Suprapubic skin (tissue), 4 donors: ENCODE results near the gene TXNDC11. TPM values are rescaled to one million over a fixed set of nuclear protein-coding genes. Genes with fewer than 3 reads are reported as not detected.

Experiments
- DNase-seq, 2 donors: peaks; one replicate each; pipeline ENCODE4 v3.0.0-alpha.2; 2019; ENCODE audit warnings: low spot score in 2 of 2
- H3K27ac ChIP-seq: fragments of 200-600 bp; sonication (generic); one replicate; pipeline ENCODE4 v1.5.1; 2019
- H3K27me3 ChIP-seq: fragments of 200-600 bp; sonication (generic); one replicate; pipeline ENCODE4 v1.5.1; 2019
- H3K36me3 ChIP-seq: fragments of 200-600 bp; sonication (generic); one replicate; pipeline ENCODE4 v1.5.1; 2019
- H3K4me1 ChIP-seq: fragments of 200-600 bp; sonication (generic); one replicate; pipeline ENCODE4 v1.5.1; 2019
- H3K4me3 ChIP-seq: fragments of 200-600 bp; sonication (generic); one replicate; pipeline ENCODE4 v1.5.1; 2019; ENCODE audit warnings: mild to moderate bottlenecking
- H3K9me3 ChIP-seq: fragments of 200-600 bp; sonication (generic); one replicate; pipeline ENCODE4 v1.5.1; 2019
- EP300 ChIP-seq: sonication (generic); formaldehyde crosslinking; IDR thresholded peaks from one replicate; pipeline ENCODE4 v1.6.1; 2017; ENCODE audit warnings: antibody characterized with exemption
- POLR2A ChIP-seq, 2 donors: fragments of 450-650 bp; IDR thresholded peaks; one replicate each; pipeline ENCODE4 v1.6.1; 2017; ENCODE audit warnings: antibody characterized with exemption in 2 of 2, mild to moderate bottlenecking in 2 of 2, moderate library complexity in 2 of 2
- POLR2AphosphoS5 ChIP-seq, 3 donors: sonication (generic); formaldehyde crosslinking; IDR thresholded peaks; one replicate each; pipeline ENCODE4 v1.6.1; 2017; ENCODE audit warnings: antibody characterized with exemption in 3 of 3
- WGBS: methylation state at CpG from one replicate; pipeline ENCODE4 v1.1.5; 2018; 5-methylcytosine and 5-hydroxymethylcytosine counted together
- total RNA-seq, 4 donors: library from RNA; depleted of rRNA; stranded (reverse); fragments of >200 nt; gene quantifications; one replicate each; pipeline ENCODE4 v1.1.0, GENCODE V29; 2016
- TF ChIP-seq, protein P1 (sequence below), 2 donors: fragments of 200-600 bp in 1 of 2; fragments of 450-650 bp in 1 of 2; sonication (generic) in 1 of 2; IDR thresholded peaks; one replicate each; pipeline ENCODE4 v1.5.1; 2016 to 2019; ENCODE audit warnings: antibody characterized with exemption in 2 of 2, mild to moderate bottlenecking in 1 of 2, moderate library complexity in 1 of 2

Gene TXNDC11
- total RNA-seq, 4 donors from 2014 or later: 31.0 to 42.2 (median 35.1) TPM

DNA sequence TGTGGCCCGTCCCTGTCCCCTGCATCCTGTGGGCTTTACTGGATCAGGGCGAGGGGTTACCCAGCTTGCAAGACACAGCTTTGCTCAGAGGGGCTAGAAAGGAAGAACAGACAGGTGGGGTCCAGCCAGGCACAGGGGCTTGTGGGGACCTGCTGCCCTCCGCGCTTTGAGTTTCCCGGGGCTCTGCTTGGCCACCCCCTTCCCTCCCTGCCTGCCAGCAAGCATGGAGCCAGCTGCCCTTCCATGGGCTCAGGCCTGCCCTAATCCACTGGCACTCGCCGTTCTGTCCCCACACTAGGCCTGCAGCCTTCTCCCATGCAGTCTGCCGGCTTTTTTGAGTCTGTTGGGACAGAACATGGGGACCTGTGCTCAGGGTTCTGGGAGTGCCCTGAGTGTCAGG, 71.0 kb downstream of the TXNDC11 start:
- Histone ChIP-seq H3K27ac (no peak overlapping the region), H3K36me3 (peaks cover 9% of the 10 kb centered on the region), H3K9me3 (no peaks in the 10 kb centered on the region), H3K4me1 (peaks cover 82% of the 10 kb centered on the region), H3K27me3 (no peaks in the 10 kb centered on the region), H3K4me3 (no peak overlapping the region)
- TF ChIP-seq, protein P1, sequence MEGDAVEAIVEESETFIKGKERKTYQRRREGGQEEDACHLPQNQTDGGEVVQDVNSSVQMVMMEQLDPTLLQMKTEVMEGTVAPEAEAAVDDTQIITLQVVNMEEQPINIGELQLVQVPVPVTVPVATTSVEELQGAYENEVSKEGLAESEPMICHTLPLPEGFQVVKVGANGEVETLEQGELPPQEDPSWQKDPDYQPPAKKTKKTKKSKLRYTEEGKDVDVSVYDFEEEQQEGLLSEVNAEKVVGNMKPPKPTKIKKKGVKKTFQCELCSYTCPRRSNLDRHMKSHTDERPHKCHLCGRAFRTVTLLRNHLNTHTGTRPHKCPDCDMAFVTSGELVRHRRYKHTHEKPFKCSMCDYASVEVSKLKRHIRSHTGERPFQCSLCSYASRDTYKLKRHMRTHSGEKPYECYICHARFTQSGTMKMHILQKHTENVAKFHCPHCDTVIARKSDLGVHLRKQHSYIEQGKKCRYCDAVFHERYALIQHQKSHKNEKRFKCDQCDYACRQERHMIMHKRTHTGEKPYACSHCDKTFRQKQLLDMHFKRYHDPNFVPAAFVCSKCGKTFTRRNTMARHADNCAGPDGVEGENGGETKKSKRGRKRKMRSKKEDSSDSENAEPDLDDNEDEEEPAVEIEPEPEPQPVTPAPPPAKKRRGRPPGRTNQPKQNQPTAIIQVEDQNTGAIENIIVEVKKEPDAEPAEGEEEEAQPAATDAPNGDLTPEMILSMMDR (IDR thresholded peaks at IDR 0.05): no peak
- TF ChIP-seq POLR2A (IDR thresholded peaks at IDR 0.05) (no peak), EP300 (no peak)
- no peak for DNase-seq
- WGBS: 76% methylated on average over 5 of the region's 8 CpGs

DNA sequence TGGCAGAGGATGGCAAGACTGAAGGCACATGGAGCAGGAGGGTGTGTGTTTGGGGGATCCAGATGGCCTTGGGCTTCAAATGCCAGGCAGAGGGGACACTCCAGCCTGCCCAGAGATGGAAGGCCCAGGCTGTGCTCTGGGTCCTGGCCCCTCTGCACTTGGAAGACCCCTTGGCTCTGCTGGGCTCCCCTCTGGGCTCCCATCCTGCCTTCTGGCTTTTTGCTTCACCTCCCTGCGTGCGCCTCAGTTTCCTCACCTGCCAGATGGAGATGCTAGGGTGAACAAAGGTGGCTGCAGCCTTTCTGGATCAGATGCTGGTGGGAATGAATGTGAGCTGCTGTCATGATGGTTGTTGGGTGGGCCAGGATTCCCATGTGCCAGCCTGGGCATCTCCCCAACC, 71.4 kb downstream of the TXNDC11 start:
- Histone ChIP-seq H3K27me3 (no peaks in the 10 kb centered on the region), H3K4me3 (no peak overlapping the region), H3K36me3 (peaks cover 6% of the 10 kb centered on the region), H3K27ac (no peak overlapping the region), H3K9me3 (no peaks in the 10 kb centered on the region), H3K4me1 (peaks cover 81% of the 10 kb centered on the region)
- WGBS: 80% methylated on average over 1 of the region's 2 CpGs
- TF ChIP-seq, protein P1 (IDR thresholded peaks at IDR 0.05): no peak
- TF ChIP-seq POLR2A (IDR thresholded peaks at IDR 0.05) (no peak), POLR2AphosphoS5 (IDR thresholded peaks at IDR 0.05) (no peak), EP300 (no peak)
- DNase-seq: no peak

DNA sequence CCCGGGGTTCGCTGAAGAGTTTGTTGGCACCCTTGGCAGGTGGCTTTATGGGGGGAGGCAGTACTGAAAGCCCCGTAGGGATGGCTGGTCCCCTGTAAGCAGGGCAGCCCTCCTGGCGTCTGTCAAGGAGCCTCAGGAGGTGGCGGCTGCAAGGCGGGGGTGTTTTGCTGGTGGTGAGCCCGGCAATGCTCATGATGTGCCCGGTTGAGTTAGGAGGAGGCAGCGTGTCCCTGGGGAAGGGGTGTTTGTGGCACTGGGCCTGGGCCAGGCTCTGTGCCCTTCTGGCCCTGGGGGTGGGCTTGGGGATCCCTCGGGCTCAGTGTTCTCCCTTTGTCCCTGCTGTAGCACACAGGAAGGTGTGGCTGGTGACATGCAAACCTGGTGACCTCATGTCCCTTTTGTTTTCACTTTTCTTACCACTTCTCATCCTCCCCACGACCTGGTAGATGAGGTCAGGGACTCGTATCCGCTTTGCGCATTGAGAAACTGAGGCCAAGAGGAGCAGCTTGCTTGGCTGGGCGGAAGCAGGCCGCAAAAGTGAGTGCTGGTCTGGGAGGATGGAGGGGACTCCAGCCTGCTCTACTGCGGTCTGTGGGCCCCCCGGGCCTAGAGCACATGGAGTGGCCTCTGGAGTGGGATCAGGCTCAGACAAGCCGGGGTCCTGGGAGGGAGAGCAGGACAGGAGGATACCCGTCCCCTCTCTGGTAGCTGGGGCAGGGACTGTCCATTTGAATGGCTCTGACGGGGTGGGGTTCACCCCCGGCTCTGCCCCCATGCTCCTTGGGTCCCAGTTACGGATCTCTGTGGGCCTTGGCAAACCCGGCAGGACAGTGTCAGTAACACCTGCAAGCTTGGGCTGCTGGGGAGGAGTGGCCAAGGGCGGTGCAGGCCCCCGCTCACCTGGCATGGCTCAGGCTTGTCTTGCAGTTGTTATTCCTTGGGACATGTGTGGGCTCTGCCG, 72.2 kb downstream of the TXNDC11 start:
- no peaks in the 10 kb centered on the region for H3K36me3 ChIP-seq
- no peak for DNase-seq
- H3K4me1 ChIP-seq: peaks cover 76% of the 10 kb centered on the region
- no peaks in the 10 kb centered on the region for H3K9me3 ChIP-seq
- WGBS: 62% methylated on average over 12 of the region's 27 CpGs
- peak overlapping the region; percentile 95 for H3K4me3 ChIP-seq
- H3K27ac ChIP-seq: peak overlapping the region; percentile 84
- TF ChIP-seq POLR2A (IDR thresholded peaks at IDR 0.05): no peak
- TF ChIP-seq, protein P1 (IDR thresholded peaks at IDR 0.05): no peak
- H3K27me3 ChIP-seq: no peaks in the 10 kb centered on the region

DNA sequence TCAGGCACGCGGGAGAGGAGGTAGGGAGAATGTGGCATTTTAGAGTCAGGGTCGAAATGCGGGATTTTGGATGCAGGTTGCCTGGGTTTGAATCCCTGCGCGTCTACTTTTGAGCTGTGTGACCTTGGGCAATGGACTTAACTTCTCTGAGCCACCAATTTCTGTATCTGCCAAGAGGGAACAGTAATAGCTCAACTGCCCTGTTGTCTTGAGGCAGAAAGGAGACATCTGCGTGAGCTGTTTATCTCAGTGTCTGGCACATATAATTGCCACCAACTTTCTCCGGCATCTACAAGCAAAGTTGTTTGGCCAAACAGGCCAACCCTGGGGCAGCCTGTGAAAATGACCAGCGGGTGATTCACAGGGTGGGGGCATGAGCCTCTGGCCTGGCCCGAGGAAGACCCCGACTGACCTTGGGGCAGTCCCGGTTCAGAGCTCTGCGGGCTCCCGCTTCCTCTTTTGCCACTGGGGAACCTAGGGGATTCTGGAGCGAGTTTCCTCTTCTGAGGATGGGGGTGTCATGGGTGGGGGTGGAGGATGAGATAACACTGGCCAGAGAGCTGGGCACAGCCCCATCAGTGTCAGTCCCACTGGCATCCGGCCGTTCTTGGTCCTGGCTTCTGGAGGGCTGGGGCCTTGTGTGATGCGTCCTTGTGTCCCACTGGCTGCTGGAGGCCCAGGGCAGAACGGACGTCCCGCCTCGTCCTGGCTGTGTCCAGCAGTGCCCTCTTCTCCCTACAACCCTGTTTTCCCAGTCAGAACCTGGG, 73.1 kb downstream of the TXNDC11 start:
- H3K27ac ChIP-seq: peak overlapping the region; percentile 84
- WGBS: 20% methylated on average over 7 of the region's 22 CpGs
- H3K4me1 ChIP-seq: peaks cover 68% of the 10 kb centered on the region
- no peaks in the 10 kb centered on the region for H3K27me3 ChIP-seq
- H3K9me3 ChIP-seq: no peaks in the 10 kb centered on the region
- peak overlapping the region; percentile 95 for H3K4me3 ChIP-seq
- no peak for DNase-seq
- no peaks in the 10 kb centered on the region for H3K36me3 ChIP-seq
- TF ChIP-seq POLR2A (IDR thresholded peaks at IDR 0.05): peak in 1 of 2 donors; percentile 12
- TF ChIP-seq POLR2AphosphoS5 (IDR thresholded peaks at IDR 0.05): no peak
- no peak for TF ChIP-seq EP300
- TF ChIP-seq, protein P1 (IDR thresholded peaks at IDR 0.05): no peak
